Motor neuron (in vitro differentiated cells): ENCODE results near the gene SETDB1. TPM values are rescaled to one million over a fixed set of nuclear protein-coding genes. Genes with fewer than 3 reads are reported as not detected.

Experiments used
- ATAC-seq, 8 experiments: fragments of 200-7000 bp; cut with Tn5 transposase; replicated peaks in 6 of 8; 2 replicates each; pipeline ENCODE4 v1.8.0; 2021; ENCODE audit warnings: mild to moderate bottlenecking in 8 of 8, moderate library complexity in 8 of 8
- H3K27ac ChIP-seq, 2 donors: fragments of 250-450 bp; sonication (Bioruptor Pico); 2 replicates each; pipeline ENCODE4 v1.9.0; 2021; ENCODE audit warnings: antibody characterized with exemption in 2 of 2, mild to moderate bottlenecking in 2 of 2, moderate library complexity in 1 of 2
- H3K4me1 ChIP-seq, 2 donors: fragments of 250-450 bp; sonication (Bioruptor Pico); replicated peaks in 1 of 2; 2 replicates each; pipeline ENCODE4 v1.6.1; 2021; ENCODE audit warnings: antibody characterized with exemption in 2 of 2, mild to moderate bottlenecking in 2 of 2, moderate library complexity in 1 of 2
- H3K4me3 ChIP-seq, 5 donors: fragments of 250-450 bp; sonication (Bioruptor Pico); 2 replicates each; pipeline ENCODE4 v1.9.0; 2021; ENCODE audit warnings: antibody characterized with exemption in 5 of 5, mild to moderate bottlenecking in 5 of 5, moderate library complexity in 4 of 5
- WGBS, 10 experiments: fragments of 450-650 bp; shearing (Covaris generic); methylation state at CpG; one replicate each; pipeline ENCODE4 v1.0.0; 2022; 5-methylcytosine and 5-hydroxymethylcytosine counted together
- in situ Hi-C, 9 experiments: fragments of 400-800 bp; cut with MboI; loops; one replicate each; pipeline ENCODE4 v1.15.0; 2021; ENCODE audit warnings: low sequenced_read_pairs in 9 of 9, low pct_unique_long_range_greater_than_20kb in 2 of 9; ENCODE audit not compliant: unreplicated experiment in 9 of 9
- total RNA-seq, 8 experiments: library from RNA; unstranded; fragments of 300-600 nt; gene quantifications; 2 replicates each; pipeline versions ENCODE4 v1.2.3 to v1.2.4, GENCODE V29; 2022

The SETDB1 gene
- total RNA-seq, 8 experiments from 2014 or later, result 29.6 to 75.6 (median 58.1) TPM

GRCh38 chr1:150985179-150985825 is 59.1 kb downstream of the SETDB1 start:
- H3K4me1 ChIP-seq, result peaks cover 0 to 14% of the 10 kb centered on the region in 2 donors
- H3K27ac ChIP-seq, result no peak overlapping the region
- no peak overlapping the region for H3K4me3 ChIP-seq
- in situ Hi-C loops, result no loop called here
- WGBS, 10 experiments, result 50 to 100% (median 77%) methylated on average over 1 to 2 of the region's 2 CpGs; no CpG with 5 or more reads in 4 of the 10 experiments
- ATAC-seq, result no peak

GRCh38 chr1:150987924-150988323 is 61.8 kb downstream of the SETDB1 start:
- WGBS, 10 experiments, result 59 to 95% (median 71%) methylated on average over 1 to 7 of the region's 7 CpGs; no CpG with 5 or more reads in 4 of the 10 experiments
- H3K27ac ChIP-seq, result no peak overlapping the region
- peak in 3 of 8 experiments; percentile 32 to 73 (median 35) for ATAC-seq
- in situ Hi-C loops, result no loop called here
- no peak overlapping the region for H3K4me3 ChIP-seq
- no peaks in the 10 kb centered on the region for H3K4me1 ChIP-seq

- 17 to 62% (median 53%) methylated on average over 1 to 4 of the region's 4 CpGs for WGBS, 10 experiments
- no peak overlapping the region for H3K4me3 ChIP-seq
- ATAC-seq, result no peak
- in situ Hi-C loops, result no loop called here
- no peak overlapping the region for H3K27ac ChIP-seq
- no peaks in the 10 kb centered on the region for H3K4me1 ChIP-seq
These were observed 66.5 kb downstream of the SETDB1 start for GRCh38 chr1:150992626-150993025.

GRCh38 chr1:150994248-150994647 is 68.1 kb downstream of the SETDB1 start:
- Histone ChIP-seq H3K4me3 (no peak overlapping the region), H3K27ac (no peak overlapping the region), H3K4me1 (no peaks in the 10 kb centered on the region)
- in situ Hi-C loops, result no loop called here
- 56 to 100% (median 85%) methylated on average over 2 to 3 of the region's 3 CpGs; no CpG with 5 or more reads in 4 of the 10 experiments for WGBS, 10 experiments
- ATAC-seq, result no peak

- in situ Hi-C loops, result no loop called here
- Histone ChIP-seq H3K4me1 (no peaks in the 10 kb centered on the region), H3K27ac (no peak overlapping the region), H3K4me3 (no peak overlapping the region)
- peak in 3 of 8 experiments; percentile 27 to 57 (median 51) for ATAC-seq
- 0 to 80% (median 57%) methylated on average over 1 to 4 of the region's 4 CpGs; no CpG with 5 or more reads in 1 of the 10 experiments for WGBS, 10 experiments
These were observed 69.3 kb downstream of the SETDB1 start for GRCh38 chr1:150995460-150995859.

- in situ Hi-C loops, result no loop called here
- 0 to 59% (median 34%) methylated on average over 2 to 9 of the region's 9 CpGs; no CpG with 5 or more reads in 2 of the 10 experiments for WGBS, 10 experiments
- Histone ChIP-seq H3K4me1 (no peaks in the 10 kb centered on the region), H3K27ac (no peak overlapping the region), H3K4me3 (no peak overlapping the region)
- ATAC-seq, result peak; percentile 52 to 81 (median 58)
These were observed 69.7 kb downstream of the SETDB1 start for GRCh38 chr1:150995896-150996295.

- no peak overlapping the region for H3K27ac ChIP-seq
- no peak overlapping the region for H3K4me3 ChIP-seq
- H3K4me1 ChIP-seq, result no peaks in the 10 kb centered on the region
- in situ Hi-C loops, result no loop called here
- ATAC-seq, result no peak
- WGBS, 10 experiments, result 30 to 100% (median 88%) methylated on average over 1 to 19 of the region's 20 CpGs; no CpG with 5 or more reads in 2 of the 10 experiments
These were observed 71.1 kb downstream of the SETDB1 start for GRCh38 chr1:150997126-150997872.

GRCh38 chr1:150997949-150998348 is 71.8 kb downstream of the SETDB1 start:
- Histone ChIP-seq H3K27ac (no peak overlapping the region), H3K4me3 (no peak overlapping the region), H3K4me1 (peaks cover 0 to 6% of the 10 kb centered on the region in 2 donors)
- ATAC-seq, result no peak
- WGBS, 10 experiments, result 20 to 65% (median 61%) methylated on average over 1 to 4 of the region's 5 CpGs; no CpG with 5 or more reads in 3 of the 10 experiments
- in situ Hi-C loops, result no loop called here

GRCh38 chr1:150999051-150999674 is 73.0 kb downstream of the SETDB1 start:
- WGBS, 10 experiments, result 47 to 100% (median 87%) methylated on average over 1 to 16 of the region's 17 CpGs; no CpG with 5 or more reads in 1 of the 10 experiments
- H3K4me3 ChIP-seq, result no peak overlapping the region
- in situ Hi-C loops, result no loop called here

GRCh38 chr1:150999926-151000325 is 73.8 kb downstream of the SETDB1 start:
- no peak for ATAC-seq
- WGBS, 10 experiments, result 13 to 100% (median 94%) methylated on average over 1 to 2 of the region's 2 CpGs; no CpG with 5 or more reads in 2 of the 10 experiments
- Histone ChIP-seq H3K4me1 (peaks cover 16 to 24% of the 10 kb centered on the region in 2 donors), H3K4me3 (no peak overlapping the region), H3K27ac (no peak overlapping the region)
- in situ Hi-C loops, result no loop called here

More at GRCh38 chr1:150999051-150999674, 73.0 kb downstream of the SETDB1 start:
- peaks cover 8 to 17% of the 10 kb centered on the region in 2 donors for H3K4me1 ChIP-seq
- H3K27ac ChIP-seq, result no peak overlapping the region
- ATAC-seq, result no peak

GRCh38 chr1:151000408-151000807 is 74.2 kb downstream of the SETDB1 start:
- no peak for ATAC-seq
- no peak overlapping the region for H3K27ac ChIP-seq
- H3K4me1 ChIP-seq, result peaks cover 21 to 28% of the 10 kb centered on the region in 2 donors
- in situ Hi-C loops, result no loop called here
- WGBS, 10 experiments, result 70 to 100% (median 100%) methylated on average over 1 to 3 of the region's 3 CpGs; no CpG with 5 or more reads in 5 of the 10 experiments
- no peak overlapping the region for H3K4me3 ChIP-seq

GRCh38 chr1:151001602-151002001 is 75.4 kb downstream of the SETDB1 start:
- Histone ChIP-seq H3K27ac (no peak overlapping the region), H3K4me1 (peaks cover 25 to 35% of the 10 kb centered on the region in 2 donors), H3K4me3 (no peak overlapping the region)
- WGBS, 10 experiments, result 59 to 100% (median 83%) methylated on average over 1 to 4 of the region's 4 CpGs; no CpG with 5 or more reads in 1 of the 10 experiments
- in situ Hi-C loops, result no loop called here
- peak in 3 of 8 experiments; percentile 20 to 57 (median 54) for ATAC-seq

GRCh38 chr1:151002051-151002450 is 75.9 kb downstream of the SETDB1 start:
- 79 to 100% (median 88%) methylated on average over 1 to 3 of the region's 3 CpGs; no CpG with 5 or more reads in 3 of the 10 experiments for WGBS, 10 experiments
- in situ Hi-C loops, result no loop called here

More at GRCh38 chr1:151002051-151002450, 75.9 kb downstream of the SETDB1 start:
- ATAC-seq, result no peak
- no peak overlapping the region for H3K27ac ChIP-seq
- H3K4me1 ChIP-seq, result peaks cover 28 to 38% of the 10 kb centered on the region in 2 donors
- no peak overlapping the region for H3K4me3 ChIP-seq
